ENCODE results near the gene C5orf15. TPM values are rescaled to one million over a fixed set of nuclear protein-coding genes. Genes with fewer than 3 reads are reported as not detected.

Gene C5orf15
- total and polyA plus RNA-seq, 9 of the 15 experiments (the other 6 are each of a cell fraction or from before 2014, with no cell fraction given) = 23.3 to 50.7 (median 35.5) TPM

DNA sequence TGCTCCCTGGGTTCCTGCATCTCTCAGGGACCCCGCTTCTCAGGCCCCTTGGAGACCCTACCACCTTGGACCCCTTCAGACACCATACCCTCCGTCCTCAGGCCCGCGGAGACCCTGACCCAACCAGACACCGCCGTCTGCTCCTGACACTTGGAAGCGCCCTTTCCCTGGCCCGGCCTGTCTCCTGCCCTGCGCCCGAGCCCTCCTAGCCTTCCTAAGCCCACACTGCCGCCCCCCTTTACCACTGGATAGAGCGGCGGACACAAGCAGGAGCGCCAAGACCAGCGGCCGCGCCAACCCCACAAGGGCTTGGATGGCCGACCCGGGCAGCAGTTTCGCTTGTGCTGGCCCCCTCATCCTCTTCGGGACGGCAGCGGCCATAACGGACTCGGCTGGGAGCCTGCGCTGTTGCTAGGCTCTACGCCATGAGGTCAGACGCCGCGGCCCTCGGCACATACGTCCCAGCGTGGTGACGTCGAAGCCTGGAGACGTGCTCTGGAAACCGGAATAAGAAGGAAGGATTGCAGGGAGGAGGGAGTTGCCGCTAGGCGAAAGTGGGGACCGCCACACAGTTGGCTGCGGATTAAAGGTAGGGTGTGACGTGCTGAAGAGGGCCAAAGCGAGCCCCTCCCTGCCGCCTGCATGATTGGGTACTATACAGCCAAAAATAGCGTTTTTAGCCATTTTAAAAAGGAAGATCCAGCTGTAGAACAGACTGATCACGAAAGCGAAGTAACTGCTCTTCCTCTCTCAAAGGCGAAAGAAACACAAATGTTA lies at the start of gene C5orf15 (continued):
- TF ChIP-seq SOX6 (IDR thresholded peaks at IDR 0.05) (peak; percentile 36; the same call in 1 of the 2 replicates), LARP7 (IDR thresholded peaks at IDR 0.05) (no peak), KDM1A (IDR thresholded peaks at IDR 0.05) (no peak), ZBTB7A (IDR thresholded peaks at IDR 0.05; ENCODE audit: borderline replicate concordance, control insufficient read depth, low read depth, low read length) (no peak; the same call in 1 of the 2 replicates), JUND (IDR thresholded peaks at IDR 0.05; ENCODE audit: borderline replicate concordance, low read depth, low read length) (peak; percentile 79), JUND (tag; IDR thresholded peaks at IDR 0.05; ENCODE audit: borderline replicate concordance, low read depth, low read length) (peak; percentile 26; the same call in 1 of the 3 replicates), L3MBTL2 (IDR thresholded peaks at IDR 0.05) (peak; percentile 42; the same call in 1 of the 2 replicates), SMARCB1 (IDR thresholded peaks at IDR 0.05; ENCODE audit: insufficient read length, low read depth) (no peak), HDGF (IDR thresholded peaks at IDR 0.05) (no peak), ZSCAN32 (CRISPR knock-in tag; IDR thresholded peaks at IDR 0.05) (0 out of 2 replicates have a peak, but pooled peaks have one; percentile 10), MTA3 (IDR thresholded peaks at IDR 0.05; ENCODE audit: borderline replicate concordance) (peak; percentile 85; the same call in 1 of the 2 replicates), PRMT5 (CRISPR knock-in tag; IDR thresholded peaks at IDR 0.05) (no peak), JUNB (CRISPR knock-in tag; conservative IDR thresholded peaks at IDR 0.05) (no peak), RBBP5 (IDR thresholded peaks at IDR 0.05; ENCODE audit: borderline replicate concordance, insufficient read depth, low read length, poor library complexity, severe bottlenecking) (peak; percentile 74), NR3C1 (CRISPR knock-in tag; IDR thresholded peaks at IDR 0.05) (no peak), HDAC2 (IDR thresholded peaks at IDR 0.05) (0 out of 2 replicates have a peak, but pooled peaks have one; percentile 16), U2AF1 (optimal IDR thresholded peaks at IDR 0.05; ENCODE audit: low read depth, low read length) (no peak), WHSC1 (IDR thresholded peaks at IDR 0.05; ENCODE audit: low read length) (no peak)
- TF ChIP-seq, protein P1, sequence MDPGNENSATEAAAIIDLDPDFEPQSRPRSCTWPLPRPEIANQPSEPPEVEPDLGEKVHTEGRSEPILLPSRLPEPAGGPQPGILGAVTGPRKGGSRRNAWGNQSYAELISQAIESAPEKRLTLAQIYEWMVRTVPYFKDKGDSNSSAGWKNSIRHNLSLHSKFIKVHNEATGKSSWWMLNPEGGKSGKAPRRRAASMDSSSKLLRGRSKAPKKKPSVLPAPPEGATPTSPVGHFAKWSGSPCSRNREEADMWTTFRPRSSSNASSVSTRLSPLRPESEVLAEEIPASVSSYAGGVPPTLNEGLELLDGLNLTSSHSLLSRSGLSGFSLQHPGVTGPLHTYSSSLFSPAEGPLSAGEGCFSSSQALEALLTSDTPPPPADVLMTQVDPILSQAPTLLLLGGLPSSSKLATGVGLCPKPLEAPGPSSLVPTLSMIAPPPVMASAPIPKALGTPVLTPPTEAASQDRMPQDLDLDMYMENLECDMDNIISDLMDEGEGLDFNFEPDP (CRISPR knock-in tag; IDR thresholded peaks at IDR 0.05) = 0 out of 2 replicates have a peak, but pooled peaks have one; percentile 34
- TF ChIP-seq, protein P2, sequence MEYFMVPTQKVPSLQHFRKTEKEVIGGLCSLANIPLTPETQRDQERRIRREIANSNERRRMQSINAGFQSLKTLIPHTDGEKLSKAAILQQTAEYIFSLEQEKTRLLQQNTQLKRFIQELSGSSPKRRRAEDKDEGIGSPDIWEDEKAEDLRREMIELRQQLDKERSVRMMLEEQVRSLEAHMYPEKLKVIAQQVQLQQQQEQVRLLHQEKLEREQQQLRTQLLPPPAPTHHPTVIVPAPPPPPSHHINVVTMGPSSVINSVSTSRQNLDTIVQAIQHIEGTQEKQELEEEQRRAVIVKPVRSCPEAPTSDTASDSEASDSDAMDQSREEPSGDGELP (CRISPR knock-in tag; IDR thresholded peaks at IDR 0.05; ENCODE audit: borderline replicate concordance) = peak; percentile 73; the same call in 1 of the 2 replicates
- TF ChIP-seq, protein P3, sequence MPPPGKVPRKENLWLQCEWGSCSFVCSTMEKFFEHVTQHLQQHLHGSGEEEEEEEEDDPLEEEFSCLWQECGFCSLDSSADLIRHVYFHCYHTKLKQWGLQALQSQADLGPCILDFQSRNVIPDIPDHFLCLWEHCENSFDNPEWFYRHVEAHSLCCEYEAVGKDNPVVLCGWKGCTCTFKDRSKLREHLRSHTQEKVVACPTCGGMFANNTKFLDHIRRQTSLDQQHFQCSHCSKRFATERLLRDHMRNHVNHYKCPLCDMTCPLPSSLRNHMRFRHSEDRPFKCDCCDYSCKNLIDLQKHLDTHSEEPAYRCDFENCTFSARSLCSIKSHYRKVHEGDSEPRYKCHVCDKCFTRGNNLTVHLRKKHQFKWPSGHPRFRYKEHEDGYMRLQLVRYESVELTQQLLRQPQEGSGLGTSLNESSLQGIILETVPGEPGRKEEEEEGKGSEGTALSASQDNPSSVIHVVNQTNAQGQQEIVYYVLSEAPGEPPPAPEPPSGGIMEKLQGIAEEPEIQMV (tag; conservative IDR thresholded peaks at IDR 0.05; ENCODE audit: low read depth) = peak; percentile 75
- TF ChIP-seq, protein P4, sequence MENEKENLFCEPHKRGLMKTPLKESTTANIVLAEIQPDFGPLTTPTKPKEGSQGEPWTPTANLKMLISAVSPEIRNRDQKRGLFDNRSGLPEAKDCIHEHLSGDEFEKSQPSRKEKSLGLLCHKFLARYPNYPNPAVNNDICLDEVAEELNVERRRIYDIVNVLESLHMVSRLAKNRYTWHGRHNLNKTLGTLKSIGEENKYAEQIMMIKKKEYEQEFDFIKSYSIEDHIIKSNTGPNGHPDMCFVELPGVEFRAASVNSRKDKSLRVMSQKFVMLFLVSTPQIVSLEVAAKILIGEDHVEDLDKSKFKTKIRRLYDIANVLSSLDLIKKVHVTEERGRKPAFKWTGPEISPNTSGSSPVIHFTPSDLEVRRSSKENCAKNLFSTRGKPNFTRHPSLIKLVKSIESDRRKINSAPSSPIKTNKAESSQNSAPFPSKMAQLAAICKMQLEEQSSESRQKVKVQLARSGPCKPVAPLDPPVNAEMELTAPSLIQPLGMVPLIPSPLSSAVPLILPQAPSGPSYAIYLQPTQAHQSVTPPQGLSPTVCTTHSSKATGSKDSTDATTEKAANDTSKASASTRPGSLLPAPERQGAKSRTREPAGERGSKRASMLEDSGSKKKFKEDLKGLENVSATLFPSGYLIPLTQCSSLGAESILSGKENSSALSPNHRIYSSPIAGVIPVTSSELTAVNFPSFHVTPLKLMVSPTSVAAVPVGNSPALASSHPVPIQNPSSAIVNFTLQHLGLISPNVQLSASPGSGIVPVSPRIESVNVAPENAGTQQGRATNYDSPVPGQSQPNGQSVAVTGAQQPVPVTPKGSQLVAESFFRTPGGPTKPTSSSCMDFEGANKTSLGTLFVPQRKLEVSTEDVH (IDR thresholded peaks at IDR 0.05; ENCODE audit: low read depth, partially characterized antibody) = peak; percentile 58

All from K562 (cell line).